DMS 273 treated with DMSO at 0.1 percent for 48 hours (cell line): ENCODE measurements around the gene TINCR.

Source experiments
- DNase-seq: peaks from one replicate; lab custom pipeline; 2025; lab: John Stamatoyannopoulos, UW

TINCR gene

GRCh38 chr19:5512715-5513114 lies 55.0 kb downstream of the TINCR start:
- DNase-seq: no peak
